Right atrium auricular region (tissue), 2 donors: ENCODE measurements around the gene BMPR1A. TPM values are rescaled to one million over a fixed set of nuclear protein-coding genes. Genes with fewer than 3 reads are reported as not detected.
A peak's percentile ranks its signal among the peaks of the same experiment; 100 is the strongest.

Experiments used
- DNase-seq: peaks from one replicate; pipeline ENCODE4 v3.0.0-alpha.2; 2019; ENCODE audit warnings: low spot score
- H3K27ac ChIP-seq, 2 donors: fragments of 200-600 bp; sonication (generic); 1 replicate in 1 of 2; 2 replicates in 1 of 2; pipeline ENCODE4 v1.5.1; 2016 to 2019
- H3K27me3 ChIP-seq, 2 donors: fragments of 200-600 bp; sonication (generic); one replicate each; pipeline versions ENCODE4 v1.5.1 to v1.6.0; 2017 to 2019
- H3K36me3 ChIP-seq: fragments of 200-600 bp; sonication (generic); one replicate; pipeline ENCODE4 v1.5.1; 2016
- H3K4me1 ChIP-seq, 2 donors: fragments of 200-600 bp; sonication (generic); one replicate each; pipeline versions ENCODE4 v1.5.1 to v1.6.0; 2017 to 2019
- H3K4me3 ChIP-seq, 2 donors: fragments of 200-600 bp; sonication (generic); 1 replicate in 1 of 2; 2 replicates in 1 of 2; pipeline ENCODE4 v1.5.1; 2017 to 2019; ENCODE audit warnings: mild to moderate bottlenecking in 1 of 2, moderate library complexity in 1 of 2
- H3K9me3 ChIP-seq, 2 donors: fragments of 200-600 bp; sonication (generic); one replicate each; pipeline ENCODE4 v1.5.1; 2019
- total RNA-seq, 2 donors: library from RNA; depleted of rRNA; stranded (reverse); fragments of >200 nt; gene quantifications; one replicate each; pipeline ENCODE4 v1.1.0, GENCODE V29; 2016
- TF ChIP-seq, protein P1 (sequence below), 2 donors: fragments of 200-600 bp; sonication (generic); IDR thresholded peaks; one replicate each; pipeline ENCODE4 v1.5.1; 2019; ENCODE audit warnings: antibody characterized with exemption in 2 of 2

The BMPR1A gene
- total RNA-seq, 2 donors from 2014 or later: 28.6 to 41.2 TPM

DNA sequence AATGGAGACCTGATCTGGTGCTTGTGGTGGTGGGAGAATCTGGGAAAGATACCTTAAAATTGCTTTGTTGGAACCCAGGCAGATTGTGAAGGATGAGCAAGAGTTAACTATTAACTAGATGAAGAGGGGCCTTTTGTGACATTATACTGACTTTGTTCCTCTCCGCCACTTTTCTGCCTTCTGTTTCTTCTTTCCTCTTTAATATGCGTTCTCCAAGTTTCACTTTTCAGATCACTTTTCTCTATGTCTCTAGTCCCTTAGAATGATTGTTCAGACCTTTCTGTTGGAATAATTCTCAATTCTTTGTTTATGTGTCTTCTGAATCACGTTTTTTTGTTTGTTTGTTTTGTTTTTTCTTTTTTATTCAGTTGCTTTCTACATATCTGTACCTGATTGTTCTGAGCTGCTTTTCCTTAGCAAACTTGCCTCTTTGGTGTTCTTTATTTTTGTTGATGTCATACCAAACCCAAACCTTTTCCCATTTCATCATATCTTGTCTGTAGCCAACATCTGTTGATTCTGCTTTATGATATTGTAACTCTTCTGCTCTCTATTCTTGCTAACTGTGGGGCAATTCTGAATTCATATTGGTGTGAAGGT, 2.8 kb downstream of the BMPR1A start:
- Histone ChIP-seq H3K27me3 (no peaks in the 10 kb centered on the region), H3K4me3 (peak overlapping the region; percentile 62 to 70), H3K4me1 (peaks cover 0 to 42% of the 10 kb centered on the region in 2 donors), H3K36me3 (no peaks in the 10 kb centered on the region), H3K9me3 (no peaks in the 10 kb centered on the region), H3K27ac (peak overlapping the region; percentile 95 to 100)
- no peak for DNase-seq
- TF ChIP-seq, protein P1, sequence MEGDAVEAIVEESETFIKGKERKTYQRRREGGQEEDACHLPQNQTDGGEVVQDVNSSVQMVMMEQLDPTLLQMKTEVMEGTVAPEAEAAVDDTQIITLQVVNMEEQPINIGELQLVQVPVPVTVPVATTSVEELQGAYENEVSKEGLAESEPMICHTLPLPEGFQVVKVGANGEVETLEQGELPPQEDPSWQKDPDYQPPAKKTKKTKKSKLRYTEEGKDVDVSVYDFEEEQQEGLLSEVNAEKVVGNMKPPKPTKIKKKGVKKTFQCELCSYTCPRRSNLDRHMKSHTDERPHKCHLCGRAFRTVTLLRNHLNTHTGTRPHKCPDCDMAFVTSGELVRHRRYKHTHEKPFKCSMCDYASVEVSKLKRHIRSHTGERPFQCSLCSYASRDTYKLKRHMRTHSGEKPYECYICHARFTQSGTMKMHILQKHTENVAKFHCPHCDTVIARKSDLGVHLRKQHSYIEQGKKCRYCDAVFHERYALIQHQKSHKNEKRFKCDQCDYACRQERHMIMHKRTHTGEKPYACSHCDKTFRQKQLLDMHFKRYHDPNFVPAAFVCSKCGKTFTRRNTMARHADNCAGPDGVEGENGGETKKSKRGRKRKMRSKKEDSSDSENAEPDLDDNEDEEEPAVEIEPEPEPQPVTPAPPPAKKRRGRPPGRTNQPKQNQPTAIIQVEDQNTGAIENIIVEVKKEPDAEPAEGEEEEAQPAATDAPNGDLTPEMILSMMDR (IDR thresholded peaks at IDR 0.05): no peak

DNA sequence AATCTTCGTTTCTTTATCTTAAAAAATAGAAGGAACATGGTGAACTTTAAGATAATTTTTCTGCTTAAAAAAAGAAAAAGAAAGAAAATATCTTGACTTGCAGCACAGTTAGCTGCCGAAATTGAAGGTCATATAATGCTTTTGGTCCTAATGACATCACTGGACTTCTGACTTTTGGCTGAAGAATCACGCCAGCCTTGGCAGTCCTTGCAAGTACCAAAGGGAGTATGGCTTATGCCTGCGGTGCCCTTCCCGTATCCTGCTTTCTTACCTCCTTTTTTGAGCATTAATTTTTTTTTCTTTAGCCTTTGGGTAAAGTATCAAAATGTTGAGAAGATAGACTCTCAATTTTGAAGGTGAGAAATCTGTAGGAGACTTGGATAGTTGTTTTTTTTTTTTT, 7.0 kb downstream of the BMPR1A start:
- Histone ChIP-seq H3K4me3 (no peak overlapping the region), H3K4me1 (peaks cover 0 to 42% of the 10 kb centered on the region in 2 donors), H3K9me3 (no peaks in the 10 kb centered on the region), H3K36me3 (no peaks in the 10 kb centered on the region), H3K27ac (no peak overlapping the region), H3K27me3 (no peaks in the 10 kb centered on the region)
- TF ChIP-seq, protein P1 (IDR thresholded peaks at IDR 0.05): no peak
- DNase-seq: no peak

DNA sequence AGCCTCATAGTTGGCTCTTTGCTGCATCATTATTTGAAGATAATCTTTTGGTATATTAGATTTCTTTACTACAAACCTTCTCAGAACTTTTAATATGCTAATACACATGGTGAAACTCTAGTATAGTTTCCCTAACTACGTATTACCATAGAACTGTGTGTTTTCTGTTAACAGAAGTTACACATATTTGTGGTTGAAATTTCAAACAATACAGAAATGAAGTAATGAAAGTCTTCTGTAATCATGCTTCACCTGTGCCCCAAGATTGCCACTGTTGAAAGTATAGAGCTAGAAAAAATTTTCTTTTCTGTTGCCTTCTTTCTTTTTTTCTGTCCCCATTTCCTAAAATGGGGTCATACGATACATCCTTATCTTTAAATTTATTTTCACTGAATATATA, 9.1 kb downstream of the BMPR1A start:
- no peaks in the 10 kb centered on the region for H3K36me3 ChIP-seq
- TF ChIP-seq, protein P1 (IDR thresholded peaks at IDR 0.05): no peak
- no peaks in the 10 kb centered on the region for H3K9me3 ChIP-seq
- H3K4me3 ChIP-seq: no peak overlapping the region
- H3K4me1 ChIP-seq: peaks cover 0 to 38% of the 10 kb centered on the region in 2 donors
- H3K27me3 ChIP-seq: no peaks in the 10 kb centered on the region
- H3K27ac ChIP-seq: no peak overlapping the region
- DNase-seq: no peak

DNA sequence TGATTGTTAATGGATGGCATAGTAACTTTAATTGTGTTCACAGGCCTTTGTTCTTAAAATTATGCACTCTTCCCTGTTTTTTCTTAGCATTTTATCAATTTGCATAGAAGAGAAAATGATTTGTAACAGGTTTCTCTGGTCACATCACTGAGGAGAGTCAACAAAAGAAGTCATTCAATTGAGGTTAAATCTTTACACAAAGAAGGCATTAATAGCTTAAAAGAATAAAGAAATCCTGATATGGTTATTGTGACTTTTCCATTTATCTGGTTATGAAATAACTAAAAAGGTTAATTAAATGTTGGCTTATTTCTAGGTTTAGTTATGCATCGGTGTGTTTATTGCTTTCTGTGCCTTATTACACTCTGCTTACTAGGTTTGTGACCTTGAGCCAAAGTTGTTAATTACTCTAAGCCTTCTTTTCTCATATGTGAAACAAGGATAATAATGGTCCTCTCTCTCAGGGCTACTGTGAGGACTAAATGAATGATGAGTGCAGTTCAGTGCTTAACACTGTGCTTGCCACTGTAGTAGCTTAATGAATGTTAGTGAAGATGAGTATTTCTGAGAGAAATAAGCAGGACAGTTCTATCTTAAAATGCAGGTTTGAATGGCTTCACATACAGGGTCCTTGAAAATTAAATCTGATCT, 12.1 kb downstream of the BMPR1A start:
- Histone ChIP-seq H3K9me3 (no peaks in the 10 kb centered on the region), H3K27me3 (no peaks in the 10 kb centered on the region), H3K36me3 (no peaks in the 10 kb centered on the region), H3K4me1 (peaks cover 0 to 27% of the 10 kb centered on the region in 2 donors), H3K27ac (no peak overlapping the region), H3K4me3 (no peak overlapping the region)
- TF ChIP-seq, protein P1 (IDR thresholded peaks at IDR 0.05): no peak
- no peak for DNase-seq

DNA sequence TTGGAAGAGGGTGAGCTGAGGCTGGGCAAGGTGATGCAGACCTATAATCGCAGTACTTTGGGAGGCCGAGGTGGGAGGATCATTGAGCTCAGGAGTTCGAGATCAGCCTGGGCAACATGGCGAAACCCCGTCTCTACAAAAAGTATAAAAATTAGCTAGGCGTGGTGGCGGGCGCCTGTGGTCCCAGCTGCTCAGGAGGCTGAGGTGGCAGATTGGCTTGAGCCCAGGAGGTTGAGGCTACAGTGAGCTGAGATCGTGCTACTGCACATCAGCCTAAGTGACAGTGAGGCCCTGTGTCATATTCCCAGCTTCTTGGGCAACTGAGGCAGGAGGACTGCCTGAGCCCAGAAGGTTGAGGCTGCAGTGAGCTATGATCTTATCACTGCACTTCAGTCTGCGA, 13.6 kb downstream of the BMPR1A start:
- DNase-seq: no peak
- H3K4me1 ChIP-seq: peaks cover 0 to 35% of the 10 kb centered on the region in 2 donors
- no peak overlapping the region for H3K4me3 ChIP-seq
- no peaks in the 10 kb centered on the region for H3K27me3 ChIP-seq
- H3K9me3 ChIP-seq: no peaks in the 10 kb centered on the region
- TF ChIP-seq, protein P1 (IDR thresholded peaks at IDR 0.05): no peak
- no peaks in the 10 kb centered on the region for H3K36me3 ChIP-seq
- H3K27ac ChIP-seq: no peak overlapping the region
